HG03097 (cell line): Measurements from ENCODE around the gene ITM2C.

Experiments used
- ATAC-seq: cut with Tn5 transposase; IDR thresholded peaks from one replicate; pipeline ENCODE4 v1.9.1; 2021; ENCODE audit not compliant: unreplicated experiment, low FRiP score

ITM2C gene

GRCh38 chr2:230864605-230865306 lies at the start of gene ITM2C:
ITM2C (plus strand) TSS chr2:230864942; CDS start chr2:230865026, 84 bp downstream.
- ATAC-seq = peak; percentile 42

GRCh38 chr2:230815088-230815487 lies 49.7 kb upstream of the ITM2C start:
- no peak for ATAC-seq

- no peak for ATAC-seq
Observed at GRCh38 chr2:230816735-230817134, 48.0 kb upstream of the ITM2C start.

GRCh38 chr2:230819433-230819832 lies 45.3 kb upstream of the ITM2C start:
- ATAC-seq = no peak

GRCh38 chr2:230821261-230821990 lies 43.3 kb upstream of the ITM2C start:
- no peak for ATAC-seq

GRCh38 chr2:230821991-230822520 lies 42.7 kb upstream of the ITM2C start:
- ATAC-seq = no peak

- no peak for ATAC-seq
Observed at GRCh38 chr2:230823264-230823964, 41.3 kb upstream of the ITM2C start.

- no peak for ATAC-seq
Observed at GRCh38 chr2:230824406-230824978, 40.2 kb upstream of the ITM2C start.

- no peak for ATAC-seq
Observed at GRCh38 chr2:230825354-230825753, 39.4 kb upstream of the ITM2C start.

GRCh38 chr2:230827774-230828271 lies 36.9 kb upstream of the ITM2C start:
- no peak for ATAC-seq

- ATAC-seq = no peak
Observed at GRCh38 chr2:230828272-230828961, 36.3 kb upstream of the ITM2C start.

GRCh38 chr2:230829293-230829692 lies 35.4 kb upstream of the ITM2C start:
- ATAC-seq = no peak

GRCh38 chr2:230829959-230830358 lies 34.8 kb upstream of the ITM2C start:
- no peak for ATAC-seq

GRCh38 chr2:230830428-230830827 lies 34.3 kb upstream of the ITM2C start:
- no peak for ATAC-seq

GRCh38 chr2:230840301-230840700 lies 24.4 kb upstream of the ITM2C start:
- no peak for ATAC-seq

- ATAC-seq = no peak
Observed at GRCh38 chr2:230842473-230842872, 22.3 kb upstream of the ITM2C start.

GRCh38 chr2:230843132-230843531 lies 21.6 kb upstream of the ITM2C start:
- ATAC-seq = no peak

GRCh38 chr2:230846360-230846759 lies 18.4 kb upstream of the ITM2C start:
- ATAC-seq = no peak

- ATAC-seq = peak; percentile 94
Observed at GRCh38 chr2:230847883-230848388, 16.8 kb upstream of the ITM2C start.
